OCI-LY7 (cell line): ENCODE measurements around the gene ZNF518A. TPM values are rescaled to one million over a fixed set of nuclear protein-coding genes. Genes with fewer than 3 reads are reported as not detected.

Source experiments
- BruUV-seq: library from RNA; stranded (reverse); fragments of 400-500 nt; replicated peaks from 2 replicates; lab custom pipeline; 2021; lab: Mats Ljungman, UMichigan
- CTCF ChIA-PET: fragments of 300-600 bp; sonication (Branson Sonifier 250); formaldehyde crosslinking; loops from one replicate; lab custom pipeline; 2022; ENCODE audit warnings: antibody characterized with exemption; ENCODE audit not compliant: unreplicated experiment; lab: Charles Lee
- POLR2A ChIA-PET: fragments of 300-600 bp; sonication (Branson Sonifier 250); formaldehyde crosslinking; loops from one replicate; lab custom pipeline; 2022; ENCODE audit warnings: antibody characterized with exemption; lab: Charles Lee
- DNase-seq: peaks from one replicate; pipeline ENCODE4 v3.0.0-alpha.2; 2015; ENCODE audit warnings: low spot score
- H2AFZ ChIP-seq: fragments of 200-600 bp; sonication (generic), shearing (Covaris generic); 2 replicates; pipeline ENCODE4 v1.6.1; 2014; ENCODE audit warnings: mild to moderate bottlenecking, antibody characterized with exemption, low read length, moderate library complexity
- H3K27ac ChIP-seq: fragments of 200-600 bp; sonication (generic); 2 replicates; pipeline ENCODE4 v1.5.1; 2014; ENCODE audit warnings: mixed run types, low read depth, mild to moderate bottlenecking, moderate library complexity, low read length, inconsistent platforms; ENCODE audit not compliant: poor library complexity, severe bottlenecking
- H3K36me3 ChIP-seq: fragments of 200-600 bp; sonication (generic); 2 replicates; pipeline ENCODE4 v1.6.1; 2014; ENCODE audit warnings: mild to moderate bottlenecking, antibody characterized with exemption, low read length, moderate library complexity, mixed read lengths; ENCODE audit not compliant: insufficient read depth
- H3K4me1 ChIP-seq: fragments of 200-600 bp; sonication (generic); 2 replicates; pipeline ENCODE4 v1.5.1; 2014; ENCODE audit warnings: mild to moderate bottlenecking, low read length; ENCODE audit not compliant: insufficient read depth, poor library complexity, severe bottlenecking
- H3K4me2 ChIP-seq: fragments of 200-600 bp; sonication (generic); 2 replicates; pipeline ENCODE4 v1.6.1; 2014; ENCODE audit warnings: mild to moderate bottlenecking, low read length
- H3K4me3 ChIP-seq: fragments of 200-600 bp; sonication (generic); 2 replicates; pipeline ENCODE4 v1.5.1; 2014; ENCODE audit warnings: mild to moderate bottlenecking, low read depth, low read length; ENCODE audit not compliant: poor library complexity, severe bottlenecking
- H3K79me2 ChIP-seq: fragments of 200-600 bp; sonication (generic); 2 replicates; pipeline ENCODE4 v1.6.1; 2016; ENCODE audit warnings: low read depth, mild to moderate bottlenecking, low read length, moderate library complexity, mixed read lengths; ENCODE audit not compliant: insufficient read depth
- H3K9me2 ChIP-seq: fragments of 200-600 bp; sonication (generic); 2 replicates; pipeline ENCODE4 v1.6.1; 2016; ENCODE audit warnings: mild to moderate bottlenecking, low read length, mixed read lengths; ENCODE audit not compliant: insufficient read depth
- H3K9me3 ChIP-seq: fragments of 200-600 bp; sonication (generic); 2 replicates; pipeline ENCODE4 v1.6.1; 2014; ENCODE audit warnings: mild to moderate bottlenecking, mixed run types, low read length, mixed read lengths
- H4K20me1 ChIP-seq: fragments of 200-600 bp; sonication (generic); 2 replicates; pipeline ENCODE4 v1.6.1; 2014; ENCODE audit warnings: mild to moderate bottlenecking, antibody characterized with exemption, low read length, moderate library complexity, mixed read lengths; ENCODE audit not compliant: insufficient read depth
- EZH2phosphoT487 ChIP-seq: fragments of 200-600 bp; sonication (generic); IDR thresholded peaks from 2 replicates; pipeline ENCODE4 v1.6.1; 2018; ENCODE audit warnings: low read depth, borderline replicate concordance, mild to moderate bottlenecking, mixed run types, antibody characterized with exemption, low read length, moderate library complexity, mixed read lengths
- intact Hi-C: fragments of 100-400 bp; cut with micrococcal nuclease; formaldehyde crosslinking; loops from one replicate; pipeline ENCODE4 v1.10.0; 2022; ENCODE audit not compliant: unreplicated experiment
- total RNA-seq, 2 experiments: library from RNA; depleted of rRNA in 1 of 2; stranded (reverse); fragments of >200 nt in 1 of 2; shearing (Covaris generic) in 1 of 2; gene quantifications; 2 replicates each; pipeline ENCODE4 v1.2.3, GENCODE V29; 2014 to 2022
- TF ChIP-seq, protein P1 (sequence below): fragments of 200-600 bp; sonication (generic); conservative IDR thresholded peaks from 2 replicates; pipeline ENCODE4 v1.5.1; 2014; ENCODE audit warnings: mild to moderate bottlenecking, antibody characterized with exemption, low read length, moderate library complexity, mixed read lengths

Gene ZNF518A
- total RNA-seq, 2 experiments from 2014 or later, result 19.4 to 19.7 TPM

DNA sequence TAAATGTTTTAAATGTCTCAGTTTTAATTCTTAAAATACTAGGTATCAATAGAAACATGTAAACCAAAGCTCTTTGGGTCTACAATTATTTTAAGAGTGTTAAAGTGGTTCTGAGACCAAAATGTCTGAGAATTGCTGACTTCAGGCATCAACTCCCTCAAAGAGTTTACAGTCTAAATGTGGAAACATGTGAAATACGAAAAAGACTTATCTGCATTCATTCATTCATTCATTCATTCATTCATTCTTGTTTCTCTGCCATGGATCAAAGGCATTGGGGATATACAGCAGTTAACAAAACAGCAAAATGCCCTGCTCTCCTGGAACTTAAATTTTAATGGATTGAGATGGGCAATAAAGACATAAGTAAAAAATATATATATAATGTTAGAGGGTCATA lies 71.4 kb downstream of the ZNF518A start:
- H3K79me2 ChIP-seq, result 0 out of 2 replicates have a peak, but pooled peaks cover 3% of the 10 kb centered on the region
- no peaks in the 10 kb centered on the region for H4K20me1 ChIP-seq
- H3K27ac ChIP-seq, result no peak overlapping the region
- no peaks in the 10 kb centered on the region for H3K4me1 ChIP-seq
- H2AFZ ChIP-seq, result no peak overlapping the region
- H3K4me3 ChIP-seq, result no peak overlapping the region
- H3K9me2 ChIP-seq, result no peaks in the 10 kb centered on the region
- POLR2A ChIA-PET, result interaction anchor here (1.1 kb wide), 1 partner anchor 51 kb away, joined by 3 read pairs; no protein-coding TSS in a partner anchor
- no peak for TF ChIP-seq EZH2phosphoT487
- TF ChIP-seq, protein P1, sequence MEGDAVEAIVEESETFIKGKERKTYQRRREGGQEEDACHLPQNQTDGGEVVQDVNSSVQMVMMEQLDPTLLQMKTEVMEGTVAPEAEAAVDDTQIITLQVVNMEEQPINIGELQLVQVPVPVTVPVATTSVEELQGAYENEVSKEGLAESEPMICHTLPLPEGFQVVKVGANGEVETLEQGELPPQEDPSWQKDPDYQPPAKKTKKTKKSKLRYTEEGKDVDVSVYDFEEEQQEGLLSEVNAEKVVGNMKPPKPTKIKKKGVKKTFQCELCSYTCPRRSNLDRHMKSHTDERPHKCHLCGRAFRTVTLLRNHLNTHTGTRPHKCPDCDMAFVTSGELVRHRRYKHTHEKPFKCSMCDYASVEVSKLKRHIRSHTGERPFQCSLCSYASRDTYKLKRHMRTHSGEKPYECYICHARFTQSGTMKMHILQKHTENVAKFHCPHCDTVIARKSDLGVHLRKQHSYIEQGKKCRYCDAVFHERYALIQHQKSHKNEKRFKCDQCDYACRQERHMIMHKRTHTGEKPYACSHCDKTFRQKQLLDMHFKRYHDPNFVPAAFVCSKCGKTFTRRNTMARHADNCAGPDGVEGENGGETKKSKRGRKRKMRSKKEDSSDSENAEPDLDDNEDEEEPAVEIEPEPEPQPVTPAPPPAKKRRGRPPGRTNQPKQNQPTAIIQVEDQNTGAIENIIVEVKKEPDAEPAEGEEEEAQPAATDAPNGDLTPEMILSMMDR, result no peak
- peaks cover 97% of the 10 kb centered on the region for H3K36me3 ChIP-seq
- no peak for DNase-seq
- CTCF ChIA-PET, result no interaction called here
- no TSS peak for BruUV-seq
- no peak overlapping the region for H3K4me2 ChIP-seq
- no peaks in the 10 kb centered on the region for H3K9me3 ChIP-seq
- intact Hi-C loops, result no loop called here

DNA sequence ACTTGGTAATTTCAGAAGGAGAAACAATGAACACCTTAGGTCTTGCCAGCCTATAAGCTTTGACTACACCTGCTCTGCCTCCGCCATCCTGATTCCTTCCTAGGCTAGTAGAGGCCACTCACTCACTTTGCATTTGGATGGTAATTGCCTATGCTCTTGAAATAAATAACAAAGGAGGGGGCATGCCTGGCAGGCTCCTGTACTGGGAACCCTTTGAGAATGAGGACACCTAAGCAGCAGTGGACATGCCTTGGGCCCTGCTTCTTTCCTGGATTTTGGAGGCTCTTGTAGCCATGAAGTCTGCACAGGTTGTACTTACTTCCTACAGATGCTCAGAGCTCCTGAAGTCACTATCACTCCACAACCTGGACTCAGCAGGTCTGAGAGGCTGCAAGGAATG lies 75.5 kb downstream of the ZNF518A start:
- Histone ChIP-seq H3K4me3 (no peak overlapping the region), H3K4me1 (peaks cover 25% of the 10 kb centered on the region), H3K36me3 (peaks cover 97% of the 10 kb centered on the region), H3K4me2 (no peak overlapping the region), H2AFZ (no peak overlapping the region), H3K79me2 (no peaks in the 10 kb centered on the region), H3K9me3 (no peaks in the 10 kb centered on the region), H3K27ac (no peak overlapping the region), H3K9me2 (no peaks in the 10 kb centered on the region), H4K20me1 (no peaks in the 10 kb centered on the region)
- TF ChIP-seq, protein P1, result no peak
- no peak for TF ChIP-seq EZH2phosphoT487
- DNase-seq, result no peak
- BruUV-seq, result no TSS peak
- intact Hi-C loops, result no loop called here
- POLR2A ChIA-PET, result no interaction called here
- CTCF ChIA-PET, result no interaction called here

DNA sequence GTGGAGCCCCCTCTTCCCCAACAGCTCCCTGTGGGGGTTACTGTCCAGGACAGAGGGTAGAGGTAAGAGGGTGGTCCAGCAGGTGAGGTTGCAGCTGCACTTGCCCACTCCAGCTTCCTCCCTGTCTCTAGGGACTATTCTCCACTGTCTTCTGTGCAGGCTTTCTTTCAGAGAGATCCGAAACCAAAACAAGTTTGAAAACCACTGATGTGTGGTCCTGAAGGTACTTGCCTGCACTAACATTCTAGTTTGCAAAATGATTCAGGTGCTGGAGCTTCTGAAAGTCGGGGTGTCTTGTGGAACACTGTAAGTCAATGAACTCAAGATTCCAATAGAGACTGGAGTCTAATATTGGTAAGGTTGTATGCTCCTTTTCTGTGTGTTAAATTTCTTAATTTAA lies 78.2 kb downstream of the ZNF518A start:
- POLR2A ChIA-PET, result interaction anchor here (0.5 to 0.6 kb wide), 2 partner anchors 118 to 973 kb away, joined by 5 read pairs; no protein-coding TSS in a partner anchor
- TF ChIP-seq, protein P1, result no peak
- TF ChIP-seq EZH2phosphoT487, result no peak
- no TSS peak for BruUV-seq
- H2AFZ ChIP-seq, result no peak overlapping the region
- DNase-seq, result peak; percentile 64
- intact Hi-C loops, result no loop called here
- peaks cover 98% of the 10 kb centered on the region for H3K36me3 ChIP-seq
- no peaks in the 10 kb centered on the region for H3K79me2 ChIP-seq
- H3K4me3 ChIP-seq, result no peak overlapping the region
- H3K4me1 ChIP-seq, result peaks cover 41% of the 10 kb centered on the region
- H3K4me2 ChIP-seq, result peak overlapping the region; percentile 21
- H4K20me1 ChIP-seq, result no peaks in the 10 kb centered on the region
- H3K9me2 ChIP-seq, result no peaks in the 10 kb centered on the region
- H3K27ac ChIP-seq, result peak overlapping the region; percentile 60
- H3K9me3 ChIP-seq, result no peaks in the 10 kb centered on the region
- CTCF ChIA-PET, result no interaction called here
